ENCODE results near the gene SMPD3.
A peak's percentile ranks its signal among the peaks of the same experiment; 100 is the strongest.

The SMPD3 gene

GRCh38 chr16:68324780-68325357, 123.4 kb downstream of the SMPD3 start:
- DNase-seq = no peak

GRCh38 chr16:68324336-68324735, 124.0 kb downstream of the SMPD3 start:
- DNase-seq = no peak

GRCh38 chr16:68319185-68319908, 129.0 kb downstream of the SMPD3 start:
- no peak for DNase-seq

GRCh38 chr16:68313116-68313515, 135.2 kb downstream of the SMPD3 start:
- no peak for DNase-seq

GRCh38 chr16:68310774-68311511, 137.4 kb downstream of the SMPD3 start, which contains the start of the genes PRMT7 and SLC7A6OS:
PRMT7 (plus strand) TSS chr16:68311019; CDS start chr16:68315980, 4,961 bp downstream.
SLC7A6OS (minus strand) TSS chr16:68310946; CDS start chr16:68310926, 20 bp downstream.
- peak; percentile 91 to 93 for DNase-seq

- DNase-seq = peak in 1 of 2 donors; percentile 6
These were observed 137.9 kb downstream of the SMPD3 start for GRCh38 chr16:68310437-68310773.

GRCh38 chr16:68309799-68310198, 138.5 kb downstream of the SMPD3 start:
- DNase-seq = no peak

Data from CD4-positive, alpha-beta T cell treated with Interferon alpha-2 for 1 hour (primary cell).